GM21576 (cell line): Measurements from ENCODE around the gene ASPSCR1.
"Not testable (repeated sequence)": the region's sequence is repeated elsewhere in the genome, so short reads cannot be mapped to it uniquely, and the experiment has no call there.

Source experiments
- ATAC-seq: cut with Tn5 transposase; IDR thresholded peaks from one replicate; pipeline ENCODE4 v1.9.1; 2021; ENCODE audit warnings: mild to moderate bottlenecking, moderate library complexity; ENCODE audit not compliant: unreplicated experiment

ASPSCR1 gene

GRCh38 chr17:81940538-81941483 is 36.6 kb upstream of the ASPSCR1 start:
- no peak for ATAC-seq

- no peak for ATAC-seq
Observed at GRCh38 chr17:81941484-81942166, 35.8 kb upstream of the ASPSCR1 start.

- ATAC-seq = no peak
Observed at GRCh38 chr17:81942167-81942553, 35.3 kb upstream of the ASPSCR1 start.

GRCh38 chr17:81944858-81945257 is 32.6 kb upstream of the ASPSCR1 start:
- ATAC-seq = no peak

GRCh38 chr17:81947189-81947588 is 30.2 kb upstream of the ASPSCR1 start, which contains the start of gene MYADML2:
Gene MYADML2 (minus strand): TSS chr17:81947233. CDS start chr17:81941741, 5,492 bp downstream.
- ATAC-seq = no peak

GRCh38 chr17:81948635-81949378 is 28.6 kb upstream of the ASPSCR1 start:
- ATAC-seq = no peak

- ATAC-seq = no peak
Observed at GRCh38 chr17:81950501-81950900, 26.9 kb upstream of the ASPSCR1 start.

- ATAC-seq = no peak
Observed at GRCh38 chr17:81951785-81952684, 25.4 kb upstream of the ASPSCR1 start.

- no peak for ATAC-seq
Observed at GRCh38 chr17:81952792-81953228, 24.6 kb upstream of the ASPSCR1 start.

GRCh38 chr17:81953443-81953842 is 24.0 kb upstream of the ASPSCR1 start:
- not testable (repeated sequence) for ATAC-seq

- ATAC-seq = no peak
Observed at GRCh38 chr17:81954131-81955057, 23.0 kb upstream of the ASPSCR1 start.

- no peak for ATAC-seq
Observed at GRCh38 chr17:81955058-81955681, 22.3 kb upstream of the ASPSCR1 start.

- no peak for ATAC-seq
Observed at GRCh38 chr17:81955756-81956544, 21.5 kb upstream of the ASPSCR1 start.

- no peak for ATAC-seq
Observed at GRCh38 chr17:81956607-81957589, 20.5 kb upstream of the ASPSCR1 start.

- ATAC-seq = no peak
Observed at GRCh38 chr17:81957691-81958432, 19.6 kb upstream of the ASPSCR1 start.
